ENCODE measurements around the gene NEUROG1. TPM values are rescaled to one million over a fixed set of nuclear protein-coding genes. Genes with fewer than 3 reads are reported as not detected.

NEUROG1 gene
- total RNA-seq, 1 experiment from 2014 or later = not detected

DNA sequence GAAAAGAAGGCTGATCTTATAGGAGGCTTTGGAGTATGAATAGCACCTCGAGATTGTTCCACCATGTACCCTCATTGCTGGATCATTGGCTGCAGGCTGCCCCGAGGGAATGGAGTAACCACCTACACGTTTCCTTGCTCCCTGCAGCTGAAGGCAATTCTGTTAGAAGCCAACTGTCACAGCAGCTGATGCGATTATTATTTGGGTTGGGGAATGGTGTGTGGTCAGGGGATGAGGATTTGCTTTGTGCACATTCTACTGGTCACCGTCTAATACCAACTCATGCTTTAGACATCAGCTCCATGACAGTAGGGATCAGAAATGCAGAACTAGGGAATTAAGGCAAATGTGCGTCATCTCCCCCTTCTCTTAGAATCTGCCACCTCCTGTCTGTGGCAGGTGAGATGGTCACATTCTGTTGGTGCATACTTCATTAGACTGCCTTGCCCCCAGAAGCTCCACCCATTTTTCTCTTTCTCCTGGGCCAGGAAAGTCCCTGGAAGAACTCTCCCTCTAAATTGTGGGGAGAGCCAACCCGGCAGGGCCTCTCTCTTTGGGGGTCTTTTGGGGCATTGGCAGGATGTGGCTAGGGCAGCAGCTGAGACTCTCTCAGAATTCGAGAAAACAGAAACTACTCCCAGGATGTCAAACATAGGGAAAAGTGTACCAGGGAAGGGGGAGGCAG lies 32.8 kb downstream of the NEUROG1 start:
- BruUV-seq (replicated peaks) = no TSS peak
- intact Hi-C loops (cut with micrococcal nuclease; ENCODE audit: unreplicated experiment) = no loop called here
- ChIA-PET CTCF (no interaction called here), POLR2A (ENCODE audit: low non-redundant PET) (no interaction called here)
- H3K9me3 ChIP-seq (ENCODE audit: low read depth, low read length, poor library complexity, severe bottlenecking) = no peaks in the 10 kb centered on the region
- no peak overlapping the region for H3K4me3 ChIP-seq (ENCODE audit: low read depth, low read length, poor library complexity, severe bottlenecking)
- no peaks in the 10 kb centered on the region for H3K4me1 ChIP-seq (ENCODE audit: insufficient read depth, low read length, poor library complexity, severe bottlenecking)
- H3K36me3 ChIP-seq (ENCODE audit: insufficient read depth, low read length, poor library complexity, severe bottlenecking) = no peaks in the 10 kb centered on the region
- H3K27me3 ChIP-seq (replicated peaks; ENCODE audit: insufficient read depth, low read depth, low read length, poor library complexity) = peaks cover under 1% of the 10 kb centered on the region
- DNase-seq (ENCODE audit: low spot score) = no peak
- H3K27ac ChIP-seq (ENCODE audit: low read depth, low read length, poor library complexity, severe bottlenecking) = no peak overlapping the region
- TF ChIP-seq, protein P1, sequence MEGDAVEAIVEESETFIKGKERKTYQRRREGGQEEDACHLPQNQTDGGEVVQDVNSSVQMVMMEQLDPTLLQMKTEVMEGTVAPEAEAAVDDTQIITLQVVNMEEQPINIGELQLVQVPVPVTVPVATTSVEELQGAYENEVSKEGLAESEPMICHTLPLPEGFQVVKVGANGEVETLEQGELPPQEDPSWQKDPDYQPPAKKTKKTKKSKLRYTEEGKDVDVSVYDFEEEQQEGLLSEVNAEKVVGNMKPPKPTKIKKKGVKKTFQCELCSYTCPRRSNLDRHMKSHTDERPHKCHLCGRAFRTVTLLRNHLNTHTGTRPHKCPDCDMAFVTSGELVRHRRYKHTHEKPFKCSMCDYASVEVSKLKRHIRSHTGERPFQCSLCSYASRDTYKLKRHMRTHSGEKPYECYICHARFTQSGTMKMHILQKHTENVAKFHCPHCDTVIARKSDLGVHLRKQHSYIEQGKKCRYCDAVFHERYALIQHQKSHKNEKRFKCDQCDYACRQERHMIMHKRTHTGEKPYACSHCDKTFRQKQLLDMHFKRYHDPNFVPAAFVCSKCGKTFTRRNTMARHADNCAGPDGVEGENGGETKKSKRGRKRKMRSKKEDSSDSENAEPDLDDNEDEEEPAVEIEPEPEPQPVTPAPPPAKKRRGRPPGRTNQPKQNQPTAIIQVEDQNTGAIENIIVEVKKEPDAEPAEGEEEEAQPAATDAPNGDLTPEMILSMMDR (conservative IDR thresholded peaks at IDR 0.05; ENCODE audit: low read depth, low read length) = no peak
- no peak for TF ChIP-seq EZH2 (IDR thresholded peaks at IDR 0.05; ENCODE audit: borderline replicate concordance, low read depth, low read length, poor library complexity, severe bottlenecking)

DNA sequence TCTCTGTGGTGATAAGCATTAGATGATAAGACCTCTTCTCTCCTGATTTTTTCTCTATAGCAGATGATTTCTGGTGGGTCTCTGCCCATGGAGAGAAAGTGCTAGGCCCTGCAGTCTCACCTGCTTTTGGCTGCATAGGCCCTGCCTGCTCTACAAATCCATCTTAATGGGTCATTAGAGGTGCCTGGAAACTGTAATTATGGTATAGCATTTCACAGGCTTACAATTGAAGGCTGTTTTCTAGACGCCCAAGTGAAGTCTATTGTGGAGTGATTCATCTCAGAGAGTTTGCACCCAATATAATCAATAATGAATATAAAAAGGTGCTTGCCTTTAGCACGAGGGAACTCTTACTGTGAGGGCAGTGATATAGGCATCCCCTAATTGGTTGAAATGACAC lies 33.8 kb downstream of the NEUROG1 start:
- DNase-seq (ENCODE audit: low spot score) = no peak
- no peaks in the 10 kb centered on the region for H3K4me1 ChIP-seq (ENCODE audit: insufficient read depth, low read length, poor library complexity, severe bottlenecking)
- TF ChIP-seq EZH2 (IDR thresholded peaks at IDR 0.05; ENCODE audit: borderline replicate concordance, low read depth, low read length, poor library complexity, severe bottlenecking) = no peak
- TF ChIP-seq, protein P1 (conservative IDR thresholded peaks at IDR 0.05; ENCODE audit: low read depth, low read length) = no peak
- CTCF ChIA-PET = no interaction called here
- intact Hi-C loops (cut with micrococcal nuclease; ENCODE audit: unreplicated experiment) = no loop called here
- H3K9me3 ChIP-seq (ENCODE audit: low read depth, low read length, poor library complexity, severe bottlenecking) = no peaks in the 10 kb centered on the region
- no peaks in the 10 kb centered on the region for H3K36me3 ChIP-seq (ENCODE audit: insufficient read depth, low read length, poor library complexity, severe bottlenecking)
- no peak overlapping the region for H3K27ac ChIP-seq (ENCODE audit: low read depth, low read length, poor library complexity, severe bottlenecking)
- POLR2A ChIA-PET (ENCODE audit: low non-redundant PET) = no interaction called here
- no peaks in the 10 kb centered on the region for H3K27me3 ChIP-seq (replicated peaks; ENCODE audit: insufficient read depth, low read depth, low read length, poor library complexity)
- no TSS peak for BruUV-seq (replicated peaks)
- H3K4me3 ChIP-seq (ENCODE audit: low read depth, low read length, poor library complexity, severe bottlenecking) = no peak overlapping the region

DNA sequence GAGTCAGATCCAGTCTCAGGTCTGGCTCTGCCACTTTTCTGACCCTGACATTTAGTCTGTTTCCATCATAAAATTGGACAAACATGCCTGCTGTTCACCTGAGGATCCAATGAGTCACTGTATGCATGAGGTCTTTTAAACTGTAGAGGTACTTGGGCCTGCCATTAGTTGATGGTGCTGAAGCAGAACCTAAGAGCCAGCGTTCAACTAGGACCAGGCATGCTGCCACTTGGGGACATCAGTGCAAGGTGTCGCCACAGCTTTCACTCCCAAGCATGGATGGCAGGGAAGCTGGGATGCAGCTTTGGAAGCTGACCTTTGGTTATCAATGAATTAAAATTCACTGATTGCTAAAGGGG lies 37.1 kb downstream of the NEUROG1 start:
- intact Hi-C loops (cut with micrococcal nuclease; ENCODE audit: unreplicated experiment) = no loop called here
- TF ChIP-seq, protein P1 (conservative IDR thresholded peaks at IDR 0.05; ENCODE audit: low read depth, low read length) = no peak
- TF ChIP-seq EZH2 (IDR thresholded peaks at IDR 0.05; ENCODE audit: borderline replicate concordance, low read depth, low read length, poor library complexity, severe bottlenecking) = no peak
- Histone ChIP-seq H3K36me3 (ENCODE audit: insufficient read depth, low read length, poor library complexity, severe bottlenecking) (no peaks in the 10 kb centered on the region), H3K4me1 (ENCODE audit: insufficient read depth, low read length, poor library complexity, severe bottlenecking) (no peaks in the 10 kb centered on the region), H3K27me3 (replicated peaks; ENCODE audit: insufficient read depth, low read depth, low read length, poor library complexity) (no peaks in the 10 kb centered on the region), H3K4me3 (ENCODE audit: low read depth, low read length, poor library complexity, severe bottlenecking) (no peak overlapping the region), H3K27ac (ENCODE audit: low read depth, low read length, poor library complexity, severe bottlenecking) (no peak overlapping the region), H3K9me3 (ENCODE audit: low read depth, low read length, poor library complexity, severe bottlenecking) (no peaks in the 10 kb centered on the region)
- ChIA-PET CTCF (no interaction called here), POLR2A (ENCODE audit: low non-redundant PET) (no interaction called here)
- BruUV-seq (replicated peaks) = no TSS peak
- no peak for DNase-seq (ENCODE audit: low spot score)
